Measurements from ENCODE around the gene NAPSA. TPM values are rescaled to one million over a fixed set of nuclear protein-coding genes. Genes with fewer than 3 reads are reported as not detected.
"Not testable (repeated sequence)": the region's sequence is repeated elsewhere in the genome, so short reads cannot be mapped to it uniquely, and the experiment has no call there.

The NAPSA gene
- total and polyA plus RNA-seq, 8 donors: 0.78 to 4.6 (median 2.3) TPM

DNA sequence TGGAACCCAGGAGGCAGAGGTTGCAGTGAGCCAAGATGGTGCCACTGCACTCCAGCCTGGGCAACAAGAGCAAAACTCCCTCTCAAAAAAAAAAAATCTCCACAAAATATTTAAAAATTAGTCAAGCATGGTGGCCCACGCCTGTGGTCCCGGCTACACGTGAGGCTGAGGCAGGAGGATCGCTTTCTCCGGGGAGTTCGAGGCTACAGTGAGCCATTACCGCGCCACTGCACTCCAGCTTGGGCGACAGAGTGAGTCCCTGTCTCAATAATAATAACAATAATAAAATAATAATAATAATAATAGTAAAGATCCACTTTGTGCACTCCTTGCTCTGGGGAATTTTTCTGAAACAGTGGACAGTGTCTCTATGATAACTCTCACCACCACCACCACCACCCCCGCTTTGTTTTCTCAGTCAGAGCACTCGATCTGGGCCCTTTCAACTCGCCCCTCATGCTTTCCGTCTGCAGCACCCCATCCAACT, 8.7 kb downstream of the NAPSA start:
- 31 to 32% methylated on average over 13 of the region's 13 CpGs for WGBS, 2 donors
- peak overlapping the region in 1 of 4 donors; percentile 53 for H3K4me3 ChIP-seq
- FAIRE-seq (no peak), ATAC-seq (no peak), DNase-seq (no peak)
- intact Hi-C loops (cut with DNase I): loop anchor here in 2 of 3 donors (5.0 to 10.0 kb wide), 2 partner anchors 108 to 426 kb away; no protein-coding TSS in a partner anchor
- H3K4me1 ChIP-seq: no peaks in the 10 kb centered on the region
- H3K36me3 ChIP-seq: no peaks in the 10 kb centered on the region
- TF ChIP-seq, protein P1, sequence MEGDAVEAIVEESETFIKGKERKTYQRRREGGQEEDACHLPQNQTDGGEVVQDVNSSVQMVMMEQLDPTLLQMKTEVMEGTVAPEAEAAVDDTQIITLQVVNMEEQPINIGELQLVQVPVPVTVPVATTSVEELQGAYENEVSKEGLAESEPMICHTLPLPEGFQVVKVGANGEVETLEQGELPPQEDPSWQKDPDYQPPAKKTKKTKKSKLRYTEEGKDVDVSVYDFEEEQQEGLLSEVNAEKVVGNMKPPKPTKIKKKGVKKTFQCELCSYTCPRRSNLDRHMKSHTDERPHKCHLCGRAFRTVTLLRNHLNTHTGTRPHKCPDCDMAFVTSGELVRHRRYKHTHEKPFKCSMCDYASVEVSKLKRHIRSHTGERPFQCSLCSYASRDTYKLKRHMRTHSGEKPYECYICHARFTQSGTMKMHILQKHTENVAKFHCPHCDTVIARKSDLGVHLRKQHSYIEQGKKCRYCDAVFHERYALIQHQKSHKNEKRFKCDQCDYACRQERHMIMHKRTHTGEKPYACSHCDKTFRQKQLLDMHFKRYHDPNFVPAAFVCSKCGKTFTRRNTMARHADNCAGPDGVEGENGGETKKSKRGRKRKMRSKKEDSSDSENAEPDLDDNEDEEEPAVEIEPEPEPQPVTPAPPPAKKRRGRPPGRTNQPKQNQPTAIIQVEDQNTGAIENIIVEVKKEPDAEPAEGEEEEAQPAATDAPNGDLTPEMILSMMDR (IDR thresholded peaks at IDR 0.05): no peak
- H3K27ac ChIP-seq: no peak overlapping the region
- no peaks in the 10 kb centered on the region for H3K27me3 ChIP-seq
- no peaks in the 10 kb centered on the region for H3K9me3 ChIP-seq

DNA sequence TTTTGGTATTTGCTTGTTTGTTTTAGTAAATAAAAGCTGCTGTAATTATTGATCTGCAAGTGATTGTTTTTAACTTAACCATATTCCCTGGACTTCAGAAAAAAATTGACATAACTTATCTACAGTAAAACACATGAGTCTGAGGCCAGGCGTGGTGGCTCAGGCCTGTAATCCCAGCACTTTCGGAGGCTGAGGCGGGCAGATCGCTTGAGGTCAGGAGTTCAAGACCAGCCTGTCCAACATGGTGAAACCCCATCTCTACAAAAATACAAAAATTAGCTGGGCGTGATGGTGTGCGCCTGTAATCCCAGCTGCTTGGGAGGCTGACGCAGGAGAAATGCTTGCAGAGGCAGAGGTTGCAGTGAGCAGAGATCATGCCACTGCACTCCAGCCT, 12.0 kb downstream of the NAPSA start:
- intact Hi-C loops (cut with DNase I): loop anchor here in 1 of 3 donors (10.0 kb wide), 1 partner anchor 111 kb away; no protein-coding TSS in a partner anchor
- not testable (repeated sequence) for H3K4me3 ChIP-seq, FAIRE-seq, H3K9me3 ChIP-seq, ATAC-seq, H3K27me3 ChIP-seq, DNase-seq, H3K36me3 ChIP-seq, H3K27ac ChIP-seq, H3K4me1 ChIP-seq
- 94 to 96% methylated on average over 7 of the region's 7 CpGs for WGBS, 2 donors

DNA sequence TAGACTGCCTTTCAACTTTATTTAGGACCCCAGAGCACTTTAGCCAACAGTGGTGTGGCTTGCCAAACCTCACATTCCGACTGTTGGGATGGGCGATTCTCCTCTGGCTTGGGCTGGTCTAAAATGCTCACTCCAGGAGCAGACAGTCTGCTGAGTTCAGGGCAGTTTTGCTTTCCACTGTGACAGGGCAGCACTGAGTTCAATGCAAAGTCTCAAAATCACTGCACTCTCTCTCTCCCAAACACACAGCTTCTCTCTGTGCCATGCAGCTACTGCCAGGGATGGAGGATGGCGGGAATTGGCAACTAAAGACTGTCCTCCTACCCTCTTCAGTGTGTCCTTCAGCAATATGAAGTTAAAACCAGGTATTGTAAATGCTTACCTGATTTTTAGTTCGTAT, 13.2 kb downstream of the NAPSA start:
- DNase-seq (no peak), ATAC-seq (no peak), FAIRE-seq (no peak)
- H3K4me1 ChIP-seq: no peaks in the 10 kb centered on the region
- intact Hi-C loops (cut with DNase I): loop anchor here in 1 of 3 donors (10.0 kb wide), 1 partner anchor 113 kb away; no protein-coding TSS in a partner anchor
- H3K27me3 ChIP-seq: no peaks in the 10 kb centered on the region
- no peak overlapping the region for H3K4me3 ChIP-seq
- TF ChIP-seq, protein P1 (IDR thresholded peaks at IDR 0.05): no peak
- 75 to 81% methylated on average over 4 of the region's 4 CpGs for WGBS, 2 donors
- no peaks in the 10 kb centered on the region for H3K36me3 ChIP-seq
- H3K9me3 ChIP-seq: no peaks in the 10 kb centered on the region
- no peak overlapping the region for H3K27ac ChIP-seq

DNA sequence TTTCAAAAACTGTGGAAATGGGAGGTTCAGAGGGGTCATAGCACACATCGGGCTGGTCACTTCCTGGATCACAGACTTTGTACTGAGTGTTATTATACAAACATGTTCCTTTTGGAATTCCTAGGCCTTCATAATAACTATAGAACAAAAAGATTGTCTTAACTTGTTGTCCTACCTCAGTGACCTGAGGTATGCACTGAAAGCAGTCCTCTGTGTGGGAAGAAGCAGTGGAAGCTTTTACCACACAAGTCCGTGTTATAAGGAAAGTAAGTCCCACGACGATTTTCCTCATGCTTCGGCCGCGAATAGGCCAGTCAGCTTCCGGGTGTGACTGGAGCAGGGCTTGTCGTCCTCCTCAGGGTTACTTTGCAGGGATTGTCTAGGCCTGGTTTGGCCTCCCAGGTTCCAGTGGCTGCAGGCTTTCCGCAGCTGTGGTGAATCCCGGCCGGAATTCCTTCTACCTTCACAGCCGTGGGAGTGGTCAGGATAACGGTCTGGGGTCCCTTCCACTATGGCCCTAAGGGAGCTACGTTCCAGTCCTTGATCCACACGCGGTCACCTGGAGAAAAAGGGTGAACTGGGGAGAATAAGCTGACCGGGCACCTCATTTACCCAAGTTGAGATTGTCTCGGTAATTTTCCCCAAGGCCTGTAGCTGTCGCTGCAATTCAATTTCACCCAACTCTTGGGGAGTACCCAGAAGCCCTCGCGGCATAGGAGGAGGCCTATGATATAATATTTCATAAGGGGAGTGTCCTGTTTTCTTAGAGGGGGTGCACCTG, 16.0 kb downstream of the NAPSA start:
- DNase-seq: no peak
- H3K4me3 ChIP-seq: no peak overlapping the region
- TF ChIP-seq, protein P1 (IDR thresholded peaks at IDR 0.05): no peak
- intact Hi-C loops (cut with DNase I): loop anchor here in 1 of 3 donors (10.0 kb wide), 1 partner anchor 115 kb away; no protein-coding TSS in a partner anchor
- WGBS, 2 donors: 72 to 81% methylated on average over 22 of the region's 22 CpGs
- no peak for ATAC-seq
- H3K4me1 ChIP-seq: no peaks in the 10 kb centered on the region
- no peak overlapping the region for H3K27ac ChIP-seq
- H3K36me3 ChIP-seq: no peaks in the 10 kb centered on the region
- no peak for FAIRE-seq
- H3K27me3 ChIP-seq: no peaks in the 10 kb centered on the region
- H3K9me3 ChIP-seq: no peaks in the 10 kb centered on the region

DNA sequence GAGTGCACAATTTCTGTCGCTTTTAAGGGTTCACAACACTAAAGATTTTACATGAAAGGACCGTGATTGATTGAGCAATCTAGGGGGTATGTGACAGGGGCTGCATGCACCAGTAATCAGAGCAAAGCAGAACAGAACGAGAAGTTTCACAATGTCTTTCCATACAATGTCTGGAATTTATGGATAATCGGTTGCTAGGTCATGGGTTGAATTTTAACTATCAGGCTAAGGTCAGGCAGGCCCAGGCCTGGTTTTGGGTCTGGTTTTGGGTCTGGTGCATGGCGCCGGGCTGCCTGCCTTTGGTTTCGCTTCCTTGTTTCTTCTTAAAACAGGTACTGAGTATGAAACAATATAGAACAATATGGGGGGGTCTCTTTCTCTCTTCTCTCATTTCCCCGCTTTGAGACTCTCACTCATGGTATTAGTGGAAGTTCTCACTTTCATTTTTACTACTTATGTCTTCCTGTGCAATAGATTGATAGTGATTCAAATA, 18.3 kb downstream of the NAPSA start:
- DNase-seq; H3K27ac ChIP-seq; FAIRE-seq; H3K9me3 ChIP-seq; intact Hi-C loops (cut with DNase I); H3K27me3 ChIP-seq; ATAC-seq; H3K4me1 ChIP-seq; H3K4me3 ChIP-seq; H3K36me3 ChIP-seq: not testable (repeated sequence)
- WGBS, 2 donors: 62 to 64% methylated on average over 8 of the region's 8 CpGs
